B cell (primary cell): ENCODE measurements around the gene GTF2I. TPM values are rescaled to one million over a fixed set of nuclear protein-coding genes. Genes with fewer than 3 reads are reported as not detected.
A peak's percentile ranks its signal among the peaks of the same experiment; 100 is the strongest.

Experiments
- ATAC-seq: fragments of 200-7000 bp; cut with Tn5 transposase; one replicate; pipeline ENCODE4 v1.10.0; 2021; ENCODE audit warnings: low read depth, mild to moderate bottlenecking, moderate number of reproducible peaks, moderate library complexity
- CTCF ChIA-PET: fragments of 350-600 bp; sonication (Branson Sonifier 250); formaldehyde crosslinking; loops from one replicate; lab custom pipeline; 2021; ENCODE audit warnings: antibody characterized with exemption, inconsistent platforms; lab: Charles Lee
- POLR2A ChIA-PET: fragments of 350-600 bp; sonication (Branson Sonifier 250); formaldehyde crosslinking; loops from one replicate; lab custom pipeline; 2021; ENCODE audit warnings: antibody characterized with exemption; lab: Charles Lee
- DNase-seq: peaks from one replicate; pipeline ENCODE4 v3.0.0; 2013
- H2AFZ ChIP-seq: 2 replicates; pipeline ENCODE4 v1.6.1; 2012; ENCODE audit warnings: mild to moderate bottlenecking, low read depth, low read length; ENCODE audit not compliant: insufficient read depth, poor library complexity, severe bottlenecking
- H3K27ac ChIP-seq, 2 donors: 1 replicate in 1 of 2; 2 replicates in 1 of 2; pipeline ENCODE4 v1.5.1; 2012 to 2013; ENCODE audit warnings: low read length in 2 of 2, mild to moderate bottlenecking in 2 of 2, moderate library complexity in 1 of 2
- H3K27me3 ChIP-seq, 4 experiments: fragments of 200-600 bp in 1 of 4; sonication (generic) in 1 of 4; replicated peaks in 1 of 4; 1 replicate in 2 of 4; 2 replicates in 2 of 4; pipeline versions ENCODE4 v1.6.1 to v1.7.0; 2013 to 2016; ENCODE audit warnings: low read length in 3 of 4, mild to moderate bottlenecking in 2 of 4, mixed read lengths in 1 of 4, moderate library complexity in 1 of 4; ENCODE audit not compliant: insufficient read depth in 4 of 4, control insufficient read depth in 3 of 4; ENCODE audit errors: control extremely low read depth in 1 of 4
- H3K36me3 ChIP-seq, 2 experiments: replicated peaks in 1 of 2; 1 replicate in 1 of 2; 2 replicates in 1 of 2; pipeline versions ENCODE4 v1.6.1 to v1.7.1; 2013; ENCODE audit warnings: low read length in 1 of 2; ENCODE audit not compliant: insufficient read depth in 2 of 2, control insufficient read depth in 1 of 2; ENCODE audit errors: control extremely low read depth in 1 of 2, extremely low read depth in 1 of 2
- H3K4me1 ChIP-seq, 2 donors: fragments of 200-600 bp in 1 of 2; sonication (generic) in 1 of 2; 1 replicate in 1 of 2; 2 replicates in 1 of 2; pipeline versions ENCODE4 v1.5.1 to v1.6.1; 2013 to 2017; ENCODE audit warnings: low read length in 2 of 2; ENCODE audit not compliant: control insufficient read depth in 2 of 2, insufficient read depth in 2 of 2
- H3K4me2 ChIP-seq: replicated peaks from 2 replicates; pipeline ENCODE3; 2012; ENCODE audit warnings: mild to moderate bottlenecking, low read depth, low read length; ENCODE audit not compliant: poor library complexity, severe bottlenecking
- H3K4me3 ChIP-seq, 5 experiments: fragments of 200-600 bp in 1 of 5; sonication (generic) in 1 of 5; 1 replicate in 3 of 5; 2 replicates in 2 of 5; pipeline versions ENCODE4 v1.5.1 to v1.7.0; 2011 to 2016; ENCODE audit warnings: low read length in 4 of 5, mild to moderate bottlenecking in 4 of 5, low read depth in 2 of 5, control low read depth in 1 of 5, moderate library complexity in 1 of 5; ENCODE audit not compliant: insufficient read depth in 1 of 5; ENCODE audit errors: control extremely low read depth in 1 of 5, extremely low read depth in 1 of 5
- H3K79me2 ChIP-seq: fragments of 200-600 bp; sonication (generic); one replicate; pipeline ENCODE4 v1.6.0; 2016; ENCODE audit warnings: low read length; ENCODE audit not compliant: control insufficient read depth, insufficient read depth
- H3K9ac ChIP-seq: fragments of 200-600 bp; sonication (generic); 2 replicates; pipeline ENCODE4 v1.6.1; 2017; ENCODE audit warnings: mild to moderate bottlenecking, low read length, moderate library complexity
- H3K9me3 ChIP-seq, 3 donors: one replicate each; pipeline versions ENCODE4 v1.6.1 to v1.7.1; 2013; ENCODE audit warnings: low read length in 2 of 3; ENCODE audit not compliant: control insufficient read depth in 2 of 3, insufficient read depth in 1 of 3; ENCODE audit errors: control extremely low read depth in 1 of 3
- H4K20me1 ChIP-seq: 2 replicates; pipeline ENCODE4 v1.6.0; 2012; ENCODE audit warnings: mild to moderate bottlenecking, low read length; ENCODE audit not compliant: insufficient read depth, control insufficient read depth, poor library complexity, severe bottlenecking
- H3K27ac Mint-ChIP-seq: one replicate; pipeline ENCODE4 v1.8.0; 2021; ENCODE audit warnings: mixed read lengths
- H3K27me3 Mint-ChIP-seq: one replicate; pipeline ENCODE4 v1.8.0; 2021; ENCODE audit warnings: mixed read lengths
- H3K4me1 Mint-ChIP-seq: one replicate; pipeline ENCODE4 v1.8.0; 2021; ENCODE audit warnings: mixed read lengths
- H3K4me3 Mint-ChIP-seq: one replicate; pipeline ENCODE4 v1.8.0; 2021; ENCODE audit warnings: mixed read lengths
- H3K9me3 Mint-ChIP-seq: one replicate; pipeline ENCODE4 v1.8.0; 2022; ENCODE audit warnings: mixed read lengths; ENCODE audit not compliant: insufficient read depth
- EZH2 ChIP-seq: IDR thresholded peaks from 2 replicates; pipeline ENCODE4 v1.6.1; 2012; ENCODE audit warnings: borderline replicate concordance, low read depth, mild to moderate bottlenecking, moderate library complexity, low read length; ENCODE audit not compliant: insufficient read depth, poor library complexity, severe bottlenecking
- WGBS: methylation state at CpG from one replicate; pipeline ENCODE4 v1.1.5; 2013; ENCODE audit warnings: missing lambda C conversion rate; ENCODE audit not compliant: insufficient coverage; 5-methylcytosine and 5-hydroxymethylcytosine counted together
- intact Hi-C: fragments of 100-400 bp; cut with micrococcal nuclease; formaldehyde crosslinking; loops from one replicate; pipeline ENCODE4 v1.10.0; 2022
- polyA plus RNA-seq: library from polyadenylated mRNA; depleted of rRNA; stranded (reverse); fragments of >200 nt; gene quantifications from 2 replicates; pipeline ENCODE4 v1.2.3, GENCODE V29; 2012
- total RNA-seq, 2 donors: library from RNA; stranded (reverse); fragments of 120-200 nt in 1 of 2; gene quantifications; 1 replicate in 1 of 2; 2 replicates in 1 of 2; pipeline versions ENCODE4 v1.2.3 to v1.2.4, GENCODE V29; 2013 to 2022
- TF ChIP-seq, protein P1 (sequence below): fragments of 200-600 bp; IDR thresholded peaks from one replicate; pipeline ENCODE4 v1.8.0; 2022; ENCODE audit warnings: antibody characterized with exemption, mild to moderate bottlenecking

GTF2I gene
- total and polyA plus RNA-seq, 2 donors (not counting 1 experiment from before 2014, with no cell fraction given) = 140 to 271 TPM

- CTCF ChIA-PET = no interaction called here
- POLR2A ChIA-PET = interaction anchor here (0.6 kb wide), 1 partner anchor 50 kb away, joined by 3 read pairs; no protein-coding TSS in a partner anchor
- peak overlapping the region; percentile 85 for H2AFZ ChIP-seq
- peak overlapping the region in 3 of 5 experiments; percentile 1 to 30 (median 27) for H3K4me3 ChIP-seq
- peak overlapping the region; percentile 72 for H3K4me2 ChIP-seq
- H3K36me3 ChIP-seq = no peaks in the 10 kb centered on the region
- ATAC-seq (peak; percentile 68), DNase-seq (peak; percentile 56)
- H3K9ac ChIP-seq = peak overlapping the region; percentile 49
- 18% methylated on average over 9 of the region's 9 CpGs for WGBS
- H3K27me3 Mint-ChIP-seq = no peaks in the 10 kb centered on the region
- peak overlapping the region; percentile 86 for H3K27ac Mint-ChIP-seq
- peak overlapping the region; percentile 41 to 66 for H3K27ac ChIP-seq
- TF ChIP-seq, protein P1, sequence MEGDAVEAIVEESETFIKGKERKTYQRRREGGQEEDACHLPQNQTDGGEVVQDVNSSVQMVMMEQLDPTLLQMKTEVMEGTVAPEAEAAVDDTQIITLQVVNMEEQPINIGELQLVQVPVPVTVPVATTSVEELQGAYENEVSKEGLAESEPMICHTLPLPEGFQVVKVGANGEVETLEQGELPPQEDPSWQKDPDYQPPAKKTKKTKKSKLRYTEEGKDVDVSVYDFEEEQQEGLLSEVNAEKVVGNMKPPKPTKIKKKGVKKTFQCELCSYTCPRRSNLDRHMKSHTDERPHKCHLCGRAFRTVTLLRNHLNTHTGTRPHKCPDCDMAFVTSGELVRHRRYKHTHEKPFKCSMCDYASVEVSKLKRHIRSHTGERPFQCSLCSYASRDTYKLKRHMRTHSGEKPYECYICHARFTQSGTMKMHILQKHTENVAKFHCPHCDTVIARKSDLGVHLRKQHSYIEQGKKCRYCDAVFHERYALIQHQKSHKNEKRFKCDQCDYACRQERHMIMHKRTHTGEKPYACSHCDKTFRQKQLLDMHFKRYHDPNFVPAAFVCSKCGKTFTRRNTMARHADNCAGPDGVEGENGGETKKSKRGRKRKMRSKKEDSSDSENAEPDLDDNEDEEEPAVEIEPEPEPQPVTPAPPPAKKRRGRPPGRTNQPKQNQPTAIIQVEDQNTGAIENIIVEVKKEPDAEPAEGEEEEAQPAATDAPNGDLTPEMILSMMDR = no peak
- no peak for TF ChIP-seq EZH2
- H3K9me3 Mint-ChIP-seq = no peaks in the 10 kb centered on the region
- peak overlapping the region; percentile 76 for H3K4me3 Mint-ChIP-seq
- peaks cover 32% of the 10 kb centered on the region for H3K4me1 Mint-ChIP-seq
- no peaks in the 10 kb centered on the region for H3K79me2 ChIP-seq
- no peaks in the 10 kb centered on the region for H3K9me3 ChIP-seq
- H3K4me1 ChIP-seq = peaks cover 23 to 27% of the 10 kb centered on the region in 2 donors
- H3K27me3 ChIP-seq = no peaks in the 10 kb centered on the region
- intact Hi-C loops = loop anchor here (2.0 kb wide), 1 partner anchor 44 kb away; no protein-coding TSS in a partner anchor
- H4K20me1 ChIP-seq = no peaks in the 10 kb centered on the region
Measured at GRCh38 chr7:74617180-74617744, 40.3 kb upstream of the GTF2I start.

DNA sequence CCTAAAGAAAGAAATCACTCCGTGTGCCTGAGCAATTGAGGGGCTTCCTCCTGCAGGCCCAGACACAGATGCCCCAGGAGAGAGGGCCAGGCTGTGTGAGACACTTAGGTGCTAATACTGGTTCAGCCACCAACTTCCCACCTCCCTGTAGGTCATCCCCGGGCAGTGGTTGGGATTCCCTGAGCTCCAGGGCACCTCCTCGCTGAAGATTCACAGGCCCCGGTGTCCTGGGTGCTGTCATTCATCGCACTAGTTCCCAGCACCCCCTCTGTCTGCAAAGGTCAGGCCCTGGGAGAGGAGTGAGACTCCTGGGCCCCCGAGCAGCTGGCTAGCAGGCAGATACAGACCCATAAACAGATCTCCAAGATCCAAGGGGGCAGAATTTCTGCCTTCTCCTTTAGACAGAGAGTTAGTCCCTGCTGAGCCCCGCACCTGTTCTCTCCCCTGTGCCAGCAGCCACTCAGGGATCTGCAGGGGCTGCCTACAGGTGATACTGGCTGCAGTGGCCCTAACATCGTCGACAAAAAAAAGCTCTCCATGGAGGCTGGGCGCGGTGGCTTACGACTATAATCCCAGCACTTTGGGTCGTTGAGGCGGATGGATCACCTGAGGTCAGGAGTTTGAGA, 38.2 kb upstream of the GTF2I start:
- 95% methylated on average over 14 of the region's 14 CpGs for WGBS

More for the DNA sequence above, 38.2 kb upstream of the GTF2I start:
- intact Hi-C loops = no loop called here
- Histone ChIP-seq H3K79me2 (no peaks in the 10 kb centered on the region), H3K4me3 (no peak overlapping the region), H3K27me3 (no peaks in the 10 kb centered on the region), H3K27ac (no peak overlapping the region), H3K9ac (no peak overlapping the region), H3K36me3 (no peaks in the 10 kb centered on the region), H3K4me2 (no peak overlapping the region), H2AFZ (no peak overlapping the region), H4K20me1 (no peaks in the 10 kb centered on the region), H3K9me3 (no peaks in the 10 kb centered on the region), H3K4me1 (peaks cover 23 to 27% of the 10 kb centered on the region in 2 donors)
- Mint-ChIP-seq H3K4me1 (peaks cover 29% of the 10 kb centered on the region), H3K9me3 (no peaks in the 10 kb centered on the region), H3K4me3 (no peak overlapping the region), H3K27ac (no peak overlapping the region), H3K27me3 (no peaks in the 10 kb centered on the region)
- TF ChIP-seq, protein P1 = no peak
- TF ChIP-seq EZH2 = no peak
- ATAC-seq = no peak
- POLR2A ChIA-PET = no interaction called here
- CTCF ChIA-PET = interaction anchor here (0.6 to 0.7 kb wide), 2 partner anchors 76 to 968 kb away, joined by 3 to 7 read pairs; no protein-coding TSS in a partner anchor
- DNase-seq = no peak
